ENCODE measurements around the gene SIAH1. TPM values are rescaled to one million over a fixed set of nuclear protein-coding genes. Genes with fewer than 3 reads are reported as not detected.

The SIAH1 gene
- total RNA-seq, 1 experiment from 2014 or later, result 22.7 TPM

- ChIA-PET RAD21 (ENCODE audit: low non-redundant PET in 1 of 2, low total read pairs in 2 of 2, uncharacterized antibody in 2 of 2, unreplicated experiment in 2 of 2) (no interaction called here), CTCF (no interaction called here), POLR2A (no interaction called here)
- H4K20me1 ChIP-seq (ENCODE audit: insufficient read depth), result peaks cover 6% of the 10 kb centered on the region; the same call in 1 of the 2 replicates
- no TSS peak for BruUV-seq (replicated peaks)
- no peak overlapping the region for H2AFZ ChIP-seq (ENCODE audit: low read depth, low read length, poor library complexity, severe bottlenecking)
- H3K27me3 ChIP-seq (ENCODE audit: insufficient read depth, low read length), result no peaks in the 10 kb centered on the region
- H3K27ac ChIP-seq (ENCODE audit: low read depth, low read length), result no peak overlapping the region
- intact Hi-C loops (cut with micrococcal nuclease), result no loop called here
- H3K9ac ChIP-seq (ENCODE audit: low read length), result no peak overlapping the region
- H3K4me2 ChIP-seq (ENCODE audit: low read length), result no peak overlapping the region
- no peaks in the 10 kb centered on the region for H3K9me3 ChIP-seq (ENCODE audit: control insufficient read depth in 1 of 2, insufficient read depth in 1 of 2, low read depth in 1 of 2, low read length in 2 of 2)
- H3K4me3 ChIP-seq (replicated peaks in 1 of 2; ENCODE audit: low read depth in 1 of 2, low read length in 2 of 2), result no peak overlapping the region
- TF ChIP-seq CTCF (IDR thresholded peaks at IDR 0.05 in 2 of 3, conservative IDR thresholded peaks at IDR 0.05 in 1 of 3; ENCODE audit: borderline replicate concordance in 1 of 3, insufficient read depth in 1 of 3, low read depth in 2 of 3, low read length in 2 of 3) (no peak), ELF1 (IDR thresholded peaks at IDR 0.05; ENCODE audit: borderline replicate concordance, low read depth) (no peak), CBX3 (IDR thresholded peaks at IDR 0.05; ENCODE audit: low read depth) (no peak), ZFX (IDR thresholded peaks at IDR 0.05) (no peak), SP1 (IDR thresholded peaks at IDR 0.05; ENCODE audit: low read depth) (no peak), EZH2 (IDR thresholded peaks at IDR 0.05) (no peak), TCF7L2 (IDR thresholded peaks at IDR 0.05; ENCODE audit: borderline replicate concordance, extremely low read depth, insufficient read depth, insufficient read length) (no peak), RAD21 (IDR thresholded peaks at IDR 0.05; ENCODE audit: low read depth) (no peak), REST (IDR thresholded peaks at IDR 0.05; ENCODE audit: low read depth) (no peak), POLR2A (IDR thresholded peaks at IDR 0.05; ENCODE audit: borderline replicate concordance, extremely low read depth, insufficient read depth, insufficient read length) (no peak), ZBTB33 (IDR thresholded peaks at IDR 0.05; ENCODE audit: extremely low read depth, insufficient replicate concordance, low read length) (no peak), SRF (IDR thresholded peaks at IDR 0.05; ENCODE audit: low read depth) (no peak), SIN3A (IDR thresholded peaks at IDR 0.05; ENCODE audit: low read depth) (no peak), EZH2phosphoT487 (IDR thresholded peaks at IDR 0.05; ENCODE audit: borderline replicate concordance) (no peak), EGR1 (IDR thresholded peaks at IDR 0.05; ENCODE audit: low read depth) (no peak), ATF3 (IDR thresholded peaks at IDR 0.05) (no peak), YY1 (IDR thresholded peaks at IDR 0.05; ENCODE audit: extremely low read depth, insufficient replicate concordance, low read depth, low read length) (no peak), MAX (IDR thresholded peaks at IDR 0.05) (no peak), JUND (IDR thresholded peaks at IDR 0.05) (no peak)
- peaks cover 1 to 2% of the 10 kb centered on the region in 2 experiments; a peak in 3 of 4 replicates for H3K4me1 ChIP-seq (ENCODE audit: control insufficient read depth in 1 of 2, insufficient read depth in 2 of 2, low read length in 2 of 2)
- peaks cover 5 to 7% of the 10 kb centered on the region in 2 experiments; a peak in 2 of 4 replicates for H3K36me3 ChIP-seq (ENCODE audit: control insufficient read depth in 1 of 2, insufficient read depth in 2 of 2, low read length in 2 of 2)
- no peak for ATAC-seq
- no peak for DNase-seq (ENCODE audit: low read depth, low spot score)
- H3K9me2 ChIP-seq (ENCODE audit: insufficient read depth), result no peaks in the 10 kb centered on the region
- peaks cover 85% of the 10 kb centered on the region for H3K79me2 ChIP-seq (ENCODE audit: insufficient read depth, low read length)
Observed at GRCh38 chr16:48359983-48360382, 25.2 kb downstream of the SIAH1 start.
